Nephron (organoid): ENCODE results near the gene GLT1D1.
A peak's percentile ranks its signal among the peaks of the same experiment; 100 is the strongest.

Experiments used
- H3K27ac Mint-ChIP-seq, 3 experiments: 2 replicates each; pipeline ENCODE4 v1.8.0; 2020; ENCODE audit warnings: mixed read lengths in 3 of 3, mild to moderate bottlenecking in 2 of 3, moderate library complexity in 1 of 3
- H3K27me3 Mint-ChIP-seq: 2 replicates; pipeline ENCODE4 v1.8.0; 2021; ENCODE audit warnings: low read depth, mild to moderate bottlenecking, moderate library complexity, mixed read lengths
- H3K36me3 Mint-ChIP-seq: 2 replicates; pipeline ENCODE4 v1.8.0; 2020; ENCODE audit warnings: low read depth, mixed read lengths
- H3K4me1 Mint-ChIP-seq: 2 replicates; pipeline ENCODE4 v1.8.0; 2020; ENCODE audit warnings: mixed read lengths
- H3K4me3 Mint-ChIP-seq, 3 experiments: 2 replicates each; pipeline ENCODE4 v1.8.0; 2020; ENCODE audit warnings: mild to moderate bottlenecking in 3 of 3, mixed read lengths in 3 of 3, moderate library complexity in 2 of 3
- H3K9me3 Mint-ChIP-seq: 2 replicates; pipeline ENCODE4 v1.8.0; 2020; ENCODE audit warnings: mixed read lengths
- TF ChIP-seq, protein P1 (sequence below), 3 experiments: fragments of 200-600 bp; sonication (generic); IDR thresholded peaks; one replicate each; pipeline ENCODE4 v1.5.0; 2021; ENCODE audit warnings: antibody characterized with exemption in 3 of 3; ENCODE audit not compliant: unreplicated experiment in 3 of 3

Gene GLT1D1

DNA sequence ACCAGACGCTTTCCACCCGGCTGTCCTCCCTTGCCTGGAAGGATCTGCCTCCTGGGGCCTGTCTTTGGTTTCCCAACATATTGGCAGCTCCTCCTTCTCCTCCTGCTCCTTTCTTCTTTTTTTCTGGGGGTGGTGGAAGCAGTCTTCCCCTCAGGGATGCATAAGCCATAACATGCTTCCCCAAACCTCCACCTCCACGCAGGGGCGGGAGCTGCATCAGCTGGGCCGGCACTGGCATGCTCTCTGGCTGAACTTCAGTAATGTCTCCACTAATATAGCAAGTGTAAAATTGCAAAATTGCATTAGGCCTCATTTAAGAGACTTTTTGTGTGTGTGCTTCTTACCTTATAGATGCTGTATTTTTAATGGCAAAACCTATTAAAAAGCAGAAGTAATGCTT, 58.6 kb downstream of the GLT1D1 start:
- H3K9me3 Mint-ChIP-seq: no peaks in the 10 kb centered on the region
- no peak overlapping the region for H3K4me3 Mint-ChIP-seq
- no peaks in the 10 kb centered on the region for H3K36me3 Mint-ChIP-seq
- H3K27ac Mint-ChIP-seq: no peak overlapping the region
- H3K27me3 Mint-ChIP-seq: no peaks in the 10 kb centered on the region
- TF ChIP-seq, protein P1, sequence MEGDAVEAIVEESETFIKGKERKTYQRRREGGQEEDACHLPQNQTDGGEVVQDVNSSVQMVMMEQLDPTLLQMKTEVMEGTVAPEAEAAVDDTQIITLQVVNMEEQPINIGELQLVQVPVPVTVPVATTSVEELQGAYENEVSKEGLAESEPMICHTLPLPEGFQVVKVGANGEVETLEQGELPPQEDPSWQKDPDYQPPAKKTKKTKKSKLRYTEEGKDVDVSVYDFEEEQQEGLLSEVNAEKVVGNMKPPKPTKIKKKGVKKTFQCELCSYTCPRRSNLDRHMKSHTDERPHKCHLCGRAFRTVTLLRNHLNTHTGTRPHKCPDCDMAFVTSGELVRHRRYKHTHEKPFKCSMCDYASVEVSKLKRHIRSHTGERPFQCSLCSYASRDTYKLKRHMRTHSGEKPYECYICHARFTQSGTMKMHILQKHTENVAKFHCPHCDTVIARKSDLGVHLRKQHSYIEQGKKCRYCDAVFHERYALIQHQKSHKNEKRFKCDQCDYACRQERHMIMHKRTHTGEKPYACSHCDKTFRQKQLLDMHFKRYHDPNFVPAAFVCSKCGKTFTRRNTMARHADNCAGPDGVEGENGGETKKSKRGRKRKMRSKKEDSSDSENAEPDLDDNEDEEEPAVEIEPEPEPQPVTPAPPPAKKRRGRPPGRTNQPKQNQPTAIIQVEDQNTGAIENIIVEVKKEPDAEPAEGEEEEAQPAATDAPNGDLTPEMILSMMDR (IDR thresholded peaks at IDR 0.05; ENCODE audit: unreplicated experiment in 3 of 3): no peak
- no peaks in the 10 kb centered on the region for H3K4me1 Mint-ChIP-seq

DNA sequence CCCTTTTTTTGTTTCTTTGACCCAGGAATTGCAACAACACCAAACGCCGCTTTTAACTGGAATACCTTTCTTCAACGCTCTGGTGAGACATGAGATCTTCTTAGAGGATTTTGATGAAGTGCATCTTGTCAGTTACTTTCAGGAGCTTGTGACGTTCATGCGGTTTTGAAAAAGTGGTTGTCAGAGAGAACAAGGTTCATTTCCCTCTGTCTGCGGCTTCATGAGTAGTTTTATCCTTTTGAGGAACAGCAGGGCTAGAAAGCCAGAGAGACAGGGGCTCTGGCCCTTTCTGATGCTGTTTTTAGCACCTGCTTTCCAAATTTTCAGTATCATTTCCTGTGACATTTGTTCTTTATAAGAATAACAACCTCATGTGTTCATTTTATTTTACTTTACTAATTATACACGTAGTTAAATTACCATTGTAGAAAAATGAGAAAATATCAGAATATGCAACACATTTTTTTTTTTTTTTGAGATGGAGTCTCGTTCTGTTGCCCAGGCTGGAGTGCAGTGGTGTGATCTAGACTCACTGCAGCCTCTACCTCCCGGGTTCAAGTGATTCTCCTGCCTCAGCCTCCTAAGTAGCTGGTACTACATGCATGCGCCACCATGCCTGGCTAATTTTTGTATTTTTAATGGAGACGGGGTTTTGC, 61.8 kb downstream of the GLT1D1 start:
- Mint-ChIP-seq H3K9me3 (no peaks in the 10 kb centered on the region), H3K36me3 (no peaks in the 10 kb centered on the region), H3K27me3 (no peaks in the 10 kb centered on the region), H3K4me3 (no peak overlapping the region), H3K27ac (no peak overlapping the region), H3K4me1 (no peaks in the 10 kb centered on the region)
- TF ChIP-seq, protein P1 (IDR thresholded peaks at IDR 0.05; ENCODE audit: unreplicated experiment in 3 of 3): no peak

DNA sequence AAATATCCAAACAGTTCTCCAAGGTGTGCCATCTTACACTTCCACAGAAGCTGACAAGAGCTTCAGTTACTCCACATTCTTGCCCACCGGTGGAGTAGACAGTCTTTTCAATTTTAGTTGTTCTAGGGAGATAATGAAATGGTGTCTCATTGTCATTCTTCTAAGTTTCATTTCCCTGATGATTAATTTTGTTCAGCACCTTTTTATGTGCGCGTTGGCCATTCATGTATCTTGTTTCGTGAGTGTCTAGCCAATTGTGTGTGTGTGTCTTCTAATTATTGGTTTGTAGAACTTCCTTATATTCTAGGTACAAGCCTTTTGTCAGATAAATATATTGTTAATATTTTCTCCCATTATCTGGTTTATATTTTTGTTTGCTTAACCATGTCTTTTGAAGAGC, 63.1 kb downstream of the GLT1D1 start:
- Mint-ChIP-seq H3K27ac (no peak overlapping the region), H3K4me3 (no peak overlapping the region), H3K9me3 (no peaks in the 10 kb centered on the region), H3K36me3 (no peaks in the 10 kb centered on the region), H3K27me3 (no peaks in the 10 kb centered on the region), H3K4me1 (no peaks in the 10 kb centered on the region)
- TF ChIP-seq, protein P1 (IDR thresholded peaks at IDR 0.05; ENCODE audit: unreplicated experiment in 3 of 3): no peak

DNA sequence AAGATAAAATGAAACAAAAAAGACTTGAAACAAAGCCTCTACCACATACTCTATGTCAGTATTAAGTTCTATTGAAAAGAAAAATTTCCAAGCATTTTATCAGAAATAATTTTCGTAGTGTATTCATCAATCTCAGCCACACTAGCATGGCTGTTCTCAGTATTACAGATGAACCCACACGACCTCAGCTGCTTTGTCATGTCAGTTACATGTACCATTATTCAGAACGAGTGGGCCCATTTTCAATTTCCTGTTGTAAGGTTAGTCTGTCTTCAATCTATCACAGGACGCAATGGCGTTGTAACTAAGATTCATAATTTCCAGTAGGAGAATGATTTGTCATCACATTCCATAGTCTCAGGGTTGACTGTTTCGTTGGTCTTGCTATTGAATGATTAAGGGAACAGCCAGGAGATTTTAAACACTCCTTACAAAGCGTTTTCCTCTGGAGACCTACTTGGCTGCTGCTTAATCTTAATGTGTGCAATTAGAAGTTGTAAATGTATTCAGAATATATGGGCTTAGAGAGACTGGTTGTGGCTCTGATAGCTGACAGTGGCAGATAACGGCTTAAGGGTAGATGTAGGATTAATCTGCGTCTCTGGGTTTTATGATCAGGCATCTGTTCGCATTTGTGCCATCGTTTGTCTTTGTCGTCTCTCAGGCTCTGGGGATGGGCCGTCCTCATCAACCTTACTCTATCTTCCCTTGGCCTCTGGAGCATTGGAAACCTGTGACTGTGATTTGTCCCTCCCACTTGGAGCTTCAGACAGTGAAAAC, 65.4 kb downstream of the GLT1D1 start:
- Mint-ChIP-seq H3K27ac (peak overlapping the region in 1 of 3 experiments; percentile 23), H3K4me3 (no peak overlapping the region), H3K36me3 (no peaks in the 10 kb centered on the region), H3K4me1 (no peaks in the 10 kb centered on the region), H3K27me3 (no peaks in the 10 kb centered on the region), H3K9me3 (no peaks in the 10 kb centered on the region)
- TF ChIP-seq, protein P1 (IDR thresholded peaks at IDR 0.05; ENCODE audit: unreplicated experiment in 3 of 3): no peak

DNA sequence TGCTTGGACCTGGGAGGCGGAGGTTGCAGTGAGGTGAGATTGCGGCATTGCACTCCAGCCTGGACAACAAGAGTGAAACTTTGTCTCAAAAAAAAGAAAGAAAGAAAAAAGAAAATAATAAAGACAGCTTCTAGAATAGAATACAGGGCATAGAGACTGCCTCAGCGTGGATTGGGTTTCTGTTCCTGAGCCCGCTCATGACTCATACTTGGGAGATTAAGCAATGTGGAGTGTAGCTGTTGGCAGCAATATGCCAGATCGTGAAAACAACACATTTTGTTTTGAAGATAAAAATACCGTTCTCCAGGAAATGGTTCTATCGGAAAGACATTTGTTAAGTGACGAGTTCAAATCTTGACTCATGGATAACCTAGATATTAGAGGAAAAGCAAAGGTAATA, 67.2 kb downstream of the GLT1D1 start:
- TF ChIP-seq, protein P1 (IDR thresholded peaks at IDR 0.05; ENCODE audit: unreplicated experiment in 3 of 3): no peak
- H3K9me3 Mint-ChIP-seq: no peaks in the 10 kb centered on the region
- no peaks in the 10 kb centered on the region for H3K27me3 Mint-ChIP-seq
- H3K4me3 Mint-ChIP-seq: no peak overlapping the region
- H3K4me1 Mint-ChIP-seq: no peaks in the 10 kb centered on the region
- no peaks in the 10 kb centered on the region for H3K36me3 Mint-ChIP-seq
- no peak overlapping the region for H3K27ac Mint-ChIP-seq

DNA sequence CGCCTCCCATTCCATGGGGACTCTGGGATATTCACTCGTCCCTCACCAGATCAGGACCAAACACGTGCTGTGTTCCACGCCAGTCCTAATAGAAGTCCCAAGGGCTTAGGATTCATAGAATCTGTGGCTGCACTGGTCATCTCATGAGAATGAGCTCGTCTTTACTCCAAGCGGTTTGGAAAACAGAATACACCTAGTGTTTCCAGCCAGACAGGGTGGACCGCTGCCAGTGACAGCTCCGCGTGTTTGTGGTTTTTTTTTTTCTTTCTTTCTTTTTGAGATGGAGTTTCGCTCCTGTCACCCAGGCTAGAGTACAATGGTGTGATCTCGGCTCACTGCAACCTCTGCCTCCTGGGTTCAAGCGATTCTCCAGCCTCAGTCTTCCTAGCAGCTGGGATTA, 75.1 kb downstream of the GLT1D1 start:
- TF ChIP-seq, protein P1 (IDR thresholded peaks at IDR 0.05; ENCODE audit: unreplicated experiment in 3 of 3): no peak
- no peaks in the 10 kb centered on the region for H3K4me1 Mint-ChIP-seq
- H3K27ac Mint-ChIP-seq: no peak overlapping the region
- H3K27me3 Mint-ChIP-seq: no peaks in the 10 kb centered on the region
- no peak overlapping the region for H3K4me3 Mint-ChIP-seq
- H3K9me3 Mint-ChIP-seq: no peaks in the 10 kb centered on the region
- no peaks in the 10 kb centered on the region for H3K36me3 Mint-ChIP-seq
